Hepatocyte (in vitro differentiated cells): ENCODE measurements around the gene RBFOX1.

Source experiments
- CTCF ChIP-seq: fragments of 200-600 bp; sonication (generic); IDR thresholded peaks from 2 replicates; pipeline ENCODE4 v1.5.1; 2016; ENCODE audit warnings: antibody characterized with exemption, mild to moderate bottlenecking; ENCODE audit not compliant: poor library complexity
- EZH2 ChIP-seq: fragments of 200-600 bp; sonication (generic); IDR thresholded peaks from 2 replicates; pipeline ENCODE4 v1.6.1; 2016; ENCODE audit warnings: antibody characterized with exemption, mild to moderate bottlenecking, borderline replicate concordance
- EZH2phosphoT487 ChIP-seq: fragments of 200-600 bp; sonication (generic); IDR thresholded peaks from one replicate; pipeline ENCODE4 v1.6.1; 2018; ENCODE audit warnings: antibody characterized with exemption, mild to moderate bottlenecking, low read depth, moderate library complexity; ENCODE audit not compliant: unreplicated experiment, severe bottlenecking

- no peak for TF ChIP-seq EZH2
- TF ChIP-seq CTCF, result no peak
- no peak for TF ChIP-seq EZH2phosphoT487
Observed at GRCh38 chr16:7366993-7367880, 34.6 kb downstream of the RBFOX1 start.
